HL-60 (cell line): ENCODE measurements around the gene BCL7A.

ENCODE experiments used
- DNase-seq, 2 experiments: peaks; one replicate each; pipeline ENCODE4 v3.0.0-alpha.2; 2010 to 2020; ENCODE audit warnings: low read depth in 1 of 2, low spot score in 1 of 2
- H3K27ac ChIP-seq: fragments of 250-450 bp; sonication (Bioruptor Pico); replicated peaks from 2 replicates; pipeline ENCODE4 v1.5.1; 2020; ENCODE audit warnings: mild to moderate bottlenecking, moderate library complexity
- H3K27me3 ChIP-seq: fragments of 250-450 bp; sonication (Bioruptor Pico); 2 replicates; pipeline ENCODE4 v1.5.1; 2021; ENCODE audit warnings: mild to moderate bottlenecking, moderate library complexity; ENCODE audit not compliant: insufficient read depth, poor library complexity, severe bottlenecking
- H3K4me3 ChIP-seq: replicated peaks from 2 replicates; pipeline ENCODE4 v1.5.1; 2011; ENCODE audit warnings: mild to moderate bottlenecking, control low read depth, low read length; ENCODE audit not compliant: insufficient read depth
- GABPA ChIP-seq: IDR thresholded peaks from 2 replicates; pipeline ENCODE4 v1.6.1; 2012; ENCODE audit warnings: low read depth
- POLR2AphosphoS5 ChIP-seq: IDR thresholded peaks from 2 replicates; pipeline ENCODE4 v1.6.1; 2012; ENCODE audit warnings: low read depth
- SPI1 ChIP-seq: IDR thresholded peaks from 2 replicates; pipeline ENCODE4 v1.6.1; 2012; ENCODE audit warnings: low read depth, mild to moderate bottlenecking, borderline replicate concordance
- TF ChIP-seq, protein P1 (sequence below): IDR thresholded peaks from 2 replicates; pipeline ENCODE4 v1.6.1; 2012; ENCODE audit warnings: low read depth; ENCODE audit not compliant: insufficient replicate concordance
- TF ChIP-seq, protein P2 (sequence below): IDR thresholded peaks from one replicate; pipeline ENCODE4 v1.5.1; 2011; ENCODE audit warnings: low read length, control low read depth, inconsistent platforms; ENCODE audit not compliant: insufficient read depth

Gene BCL7A

DNA sequence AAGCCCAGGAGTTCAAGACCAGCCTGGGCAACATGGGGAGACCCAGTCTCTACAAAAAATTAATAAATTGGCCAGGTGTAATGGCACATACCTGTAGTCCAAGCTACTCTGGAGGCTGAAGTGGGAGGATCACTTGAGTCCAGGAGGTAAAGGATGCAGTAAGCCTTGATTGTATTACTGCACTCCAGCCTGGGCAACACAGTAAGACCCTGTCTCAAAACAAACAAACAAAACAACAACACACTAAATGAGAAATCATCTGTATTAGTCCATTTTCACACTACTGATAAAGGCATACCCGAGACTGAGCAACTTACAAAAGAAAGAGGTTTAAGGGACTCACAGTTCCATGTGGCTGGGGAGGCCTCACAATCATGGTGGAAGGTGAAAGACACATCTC is 52.1 kb downstream of the BCL7A start:
- no peak for DNase-seq
- TF ChIP-seq GABPA: no peak
- TF ChIP-seq, protein P1, sequence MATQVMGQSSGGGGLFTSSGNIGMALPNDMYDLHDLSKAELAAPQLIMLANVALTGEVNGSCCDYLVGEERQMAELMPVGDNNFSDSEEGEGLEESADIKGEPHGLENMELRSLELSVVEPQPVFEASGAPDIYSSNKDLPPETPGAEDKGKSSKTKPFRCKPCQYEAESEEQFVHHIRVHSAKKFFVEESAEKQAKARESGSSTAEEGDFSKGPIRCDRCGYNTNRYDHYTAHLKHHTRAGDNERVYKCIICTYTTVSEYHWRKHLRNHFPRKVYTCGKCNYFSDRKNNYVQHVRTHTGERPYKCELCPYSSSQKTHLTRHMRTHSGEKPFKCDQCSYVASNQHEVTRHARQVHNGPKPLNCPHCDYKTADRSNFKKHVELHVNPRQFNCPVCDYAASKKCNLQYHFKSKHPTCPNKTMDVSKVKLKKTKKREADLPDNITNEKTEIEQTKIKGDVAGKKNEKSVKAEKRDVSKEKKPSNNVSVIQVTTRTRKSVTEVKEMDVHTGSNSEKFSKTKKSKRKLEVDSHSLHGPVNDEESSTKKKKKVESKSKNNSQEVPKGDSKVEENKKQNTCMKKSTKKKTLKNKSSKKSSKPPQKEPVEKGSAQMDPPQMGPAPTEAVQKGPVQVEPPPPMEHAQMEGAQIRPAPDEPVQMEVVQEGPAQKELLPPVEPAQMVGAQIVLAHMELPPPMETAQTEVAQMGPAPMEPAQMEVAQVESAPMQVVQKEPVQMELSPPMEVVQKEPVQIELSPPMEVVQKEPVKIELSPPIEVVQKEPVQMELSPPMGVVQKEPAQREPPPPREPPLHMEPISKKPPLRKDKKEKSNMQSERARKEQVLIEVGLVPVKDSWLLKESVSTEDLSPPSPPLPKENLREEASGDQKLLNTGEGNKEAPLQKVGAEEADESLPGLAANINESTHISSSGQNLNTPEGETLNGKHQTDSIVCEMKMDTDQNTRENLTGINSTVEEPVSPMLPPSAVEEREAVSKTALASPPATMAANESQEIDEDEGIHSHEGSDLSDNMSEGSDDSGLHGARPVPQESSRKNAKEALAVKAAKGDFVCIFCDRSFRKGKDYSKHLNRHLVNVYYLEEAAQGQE: no peak
- no peak for TF ChIP-seq POLR2AphosphoS5
- no peak for TF ChIP-seq SPI1
- TF ChIP-seq, protein P2, sequence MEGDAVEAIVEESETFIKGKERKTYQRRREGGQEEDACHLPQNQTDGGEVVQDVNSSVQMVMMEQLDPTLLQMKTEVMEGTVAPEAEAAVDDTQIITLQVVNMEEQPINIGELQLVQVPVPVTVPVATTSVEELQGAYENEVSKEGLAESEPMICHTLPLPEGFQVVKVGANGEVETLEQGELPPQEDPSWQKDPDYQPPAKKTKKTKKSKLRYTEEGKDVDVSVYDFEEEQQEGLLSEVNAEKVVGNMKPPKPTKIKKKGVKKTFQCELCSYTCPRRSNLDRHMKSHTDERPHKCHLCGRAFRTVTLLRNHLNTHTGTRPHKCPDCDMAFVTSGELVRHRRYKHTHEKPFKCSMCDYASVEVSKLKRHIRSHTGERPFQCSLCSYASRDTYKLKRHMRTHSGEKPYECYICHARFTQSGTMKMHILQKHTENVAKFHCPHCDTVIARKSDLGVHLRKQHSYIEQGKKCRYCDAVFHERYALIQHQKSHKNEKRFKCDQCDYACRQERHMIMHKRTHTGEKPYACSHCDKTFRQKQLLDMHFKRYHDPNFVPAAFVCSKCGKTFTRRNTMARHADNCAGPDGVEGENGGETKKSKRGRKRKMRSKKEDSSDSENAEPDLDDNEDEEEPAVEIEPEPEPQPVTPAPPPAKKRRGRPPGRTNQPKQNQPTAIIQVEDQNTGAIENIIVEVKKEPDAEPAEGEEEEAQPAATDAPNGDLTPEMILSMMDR: no peak
- H3K27ac ChIP-seq: no peak overlapping the region
- no peak overlapping the region for H3K4me3 ChIP-seq
- H3K27me3 ChIP-seq: no peaks in the 10 kb centered on the region

DNA sequence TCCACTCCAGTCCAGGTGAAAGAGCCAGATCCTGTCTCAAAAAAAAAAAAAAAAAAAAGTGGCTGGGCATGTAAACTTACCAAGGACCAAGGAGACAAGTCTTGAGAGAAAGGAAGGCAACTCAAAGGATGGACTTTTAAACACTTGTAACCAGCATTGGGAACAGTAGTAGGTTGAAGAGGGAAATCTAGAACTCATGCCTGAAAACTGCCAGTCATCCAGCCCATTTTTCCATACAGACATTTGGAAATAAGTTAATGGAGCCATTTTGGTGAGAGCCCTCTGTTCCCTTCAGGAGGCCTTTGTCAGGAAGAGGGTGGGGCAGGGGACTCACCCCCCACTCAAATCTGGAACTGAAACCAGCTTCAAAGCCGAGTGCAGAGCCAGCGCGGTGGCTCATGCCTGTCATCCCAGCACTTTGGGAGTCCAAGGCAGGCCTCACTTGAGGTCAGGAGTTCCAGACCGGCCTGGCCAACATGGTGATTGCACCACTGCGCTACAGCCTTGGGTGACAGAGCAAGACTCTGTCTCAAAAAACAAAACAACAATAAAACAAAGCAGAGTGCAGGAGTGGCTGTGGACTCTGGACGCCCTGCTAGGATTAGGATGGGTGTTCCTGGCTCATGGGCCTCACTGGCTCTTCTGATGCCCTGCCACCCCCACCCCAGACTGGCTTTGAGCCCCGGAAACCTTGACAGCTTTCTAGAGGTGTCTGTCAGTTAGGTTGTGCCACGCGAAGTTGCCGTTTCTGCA is 55.2 kb downstream of the BCL7A start:
- no peaks in the 10 kb centered on the region for H3K27me3 ChIP-seq
- no peak for DNase-seq
- H3K4me3 ChIP-seq: no peak overlapping the region
- H3K27ac ChIP-seq: no peak overlapping the region
- TF ChIP-seq SPI1: no peak
- TF ChIP-seq GABPA: no peak
- TF ChIP-seq POLR2AphosphoS5: no peak
- TF ChIP-seq, protein P2: no peak
- TF ChIP-seq, protein P1: no peak

DNA sequence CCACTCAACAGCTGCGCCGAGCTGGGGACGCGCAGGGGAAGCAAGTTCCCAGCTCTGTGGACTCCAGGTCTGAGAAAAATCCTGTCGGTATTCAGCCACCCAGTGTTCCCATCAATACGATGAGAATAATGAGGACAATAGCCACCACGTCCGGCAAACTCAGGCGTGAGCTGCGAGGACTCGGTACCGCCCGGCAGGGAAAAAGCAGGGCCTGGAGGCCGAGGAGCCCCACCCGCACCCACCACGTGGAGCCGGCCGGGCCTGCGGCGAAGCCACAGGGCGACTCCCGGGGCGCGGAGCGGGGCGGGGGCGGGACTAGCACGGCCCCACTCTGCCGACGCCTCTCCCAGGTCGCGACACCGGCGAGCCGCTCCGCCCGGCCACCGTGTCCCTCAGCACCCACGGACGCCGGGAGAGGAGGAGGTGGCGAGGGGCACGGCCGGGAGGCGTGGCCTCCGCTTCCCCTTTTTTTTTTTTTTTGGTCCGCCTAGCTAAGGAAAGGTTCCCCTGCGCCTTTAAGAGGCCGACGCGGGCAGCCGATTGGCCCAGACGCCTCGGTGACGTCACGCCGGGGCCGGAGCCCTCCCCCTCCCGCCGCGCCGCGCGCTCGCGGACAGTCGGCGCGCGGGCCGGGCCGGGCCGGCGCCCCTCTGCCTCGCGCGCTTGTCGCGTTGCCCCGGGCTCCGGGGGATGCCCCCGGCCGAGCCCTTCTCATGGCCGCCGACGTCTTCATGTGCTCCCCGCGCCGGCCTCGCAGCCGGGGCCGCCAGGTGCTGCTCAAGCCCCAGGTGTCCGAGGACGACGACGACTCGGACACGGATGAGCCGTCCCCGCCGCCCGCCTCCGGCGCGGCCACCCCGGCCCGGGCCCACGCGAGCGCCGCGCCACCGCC is 56.7 kb downstream of the BCL7A start, which contains the start of gene MLXIP:
MLXIP (plus strand) TSS at position 616 of the 892 bp plus-strand sequence; CDS start at position 714, 98 bp downstream.
- peak; percentile 90 to 92 for DNase-seq
- peak within 1 kb of the TSS; percentile 74 for H3K27ac ChIP-seq
- H3K4me3 ChIP-seq: peak within 1 kb of the TSS; percentile 74
- H3K27me3 ChIP-seq: no peaks in the 10 kb centered on the region
- TF ChIP-seq SPI1 (peak; percentile 95), POLR2AphosphoS5 (peak; percentile 25), GABPA (no peak)
- TF ChIP-seq, protein P2: no peak
